GM21528 (cell line): ENCODE measurements around the gene CHD1.
"Not testable (repeated sequence)": the region's sequence is repeated elsewhere in the genome, so short reads cannot be mapped to it uniquely, and the experiment has no call there.

Source experiments
- ATAC-seq: cut with Tn5 transposase; IDR thresholded peaks from one replicate; pipeline ENCODE4 v1.9.1; 2021; ENCODE audit warnings: mild to moderate bottlenecking, moderate library complexity; ENCODE audit not compliant: unreplicated experiment, low FRiP score

CHD1 gene

DNA sequence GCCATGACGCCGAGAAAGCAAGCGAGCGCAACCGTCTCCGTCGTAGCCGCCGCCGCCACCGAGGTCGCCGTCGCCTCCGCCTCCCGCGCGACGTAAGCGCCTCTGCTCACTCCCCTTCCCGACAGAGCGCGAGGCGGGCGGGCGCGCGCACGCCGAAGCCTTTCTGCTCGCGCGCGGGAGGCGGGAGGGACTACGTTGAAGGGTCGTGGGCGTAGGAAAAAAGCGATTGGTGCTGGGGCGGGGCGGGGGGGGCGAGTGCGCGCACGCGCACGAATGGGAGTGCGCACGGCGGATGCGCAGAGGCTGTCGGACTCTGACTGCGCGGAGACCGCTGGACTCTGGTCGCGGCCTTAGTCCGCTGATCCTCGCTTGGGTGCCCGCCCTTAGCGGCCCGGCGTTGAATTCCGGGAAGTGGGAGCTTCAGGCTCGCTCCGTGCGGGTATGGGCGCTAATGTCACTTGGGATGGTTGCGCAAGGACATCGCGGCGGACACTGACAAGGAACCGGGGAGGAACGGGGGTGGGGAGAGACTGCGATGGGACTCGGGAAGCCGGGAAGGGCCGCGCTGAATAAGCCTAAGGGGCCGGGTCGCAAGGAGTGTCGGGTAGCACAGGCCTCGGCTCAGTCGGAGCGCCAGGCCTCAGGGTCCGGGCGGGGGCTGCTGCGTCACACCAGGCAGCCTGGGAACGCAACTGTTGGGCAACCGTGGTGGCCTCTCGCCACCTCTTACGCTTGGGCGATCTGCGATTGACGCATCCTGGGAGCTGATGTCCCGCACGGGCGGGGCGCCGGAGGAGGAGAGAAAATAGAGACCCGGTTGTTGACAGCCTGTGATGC, at the start of gene CHD1:
TSS of gene CHD1 (minus strand) at position 135 of the 837 bp plus-strand sequence. CDS start 2,621 bp downstream, outside the sequence.
- peak; percentile 67 for ATAC-seq

DNA sequence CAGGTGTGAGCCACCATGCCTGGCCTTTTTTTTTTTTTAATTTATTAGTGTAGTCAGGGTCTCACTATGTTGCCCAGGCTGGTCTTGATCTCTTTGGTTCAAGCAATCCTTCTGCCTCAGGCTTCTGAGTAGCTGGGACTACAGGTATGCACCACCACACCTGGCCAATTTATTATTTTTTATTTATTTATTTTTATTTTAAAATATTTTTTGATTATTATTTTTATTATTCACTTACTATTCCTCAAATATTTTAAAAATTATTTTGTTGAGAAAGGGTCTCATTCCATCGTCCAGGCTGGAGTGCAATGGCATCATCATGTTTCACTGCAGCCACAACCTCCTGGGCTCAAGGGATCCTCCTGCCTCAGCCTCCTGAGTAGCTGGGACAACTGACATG, 49.7 kb upstream of the CHD1 start:
- no peak for ATAC-seq

DNA sequence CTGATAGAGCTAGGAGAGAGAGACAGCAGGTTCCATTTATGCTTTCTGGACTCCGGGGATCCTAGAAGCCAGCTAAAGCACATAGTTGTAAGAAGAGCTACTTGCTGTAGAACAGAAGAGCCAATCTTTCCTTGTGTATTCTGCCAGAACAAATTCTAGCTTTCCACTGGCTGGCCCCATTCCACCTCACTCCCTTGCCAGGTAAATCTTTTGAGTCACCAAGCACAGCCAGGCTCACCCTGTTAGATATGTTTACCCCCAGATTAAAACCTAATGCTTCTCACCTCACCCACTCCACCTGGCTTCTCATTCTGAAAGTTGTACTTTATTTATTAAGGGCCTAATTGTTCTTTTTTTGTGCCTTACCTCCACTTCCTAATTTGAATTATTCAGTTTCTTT, 48.9 kb upstream of the CHD1 start:
- ATAC-seq = no peak

DNA sequence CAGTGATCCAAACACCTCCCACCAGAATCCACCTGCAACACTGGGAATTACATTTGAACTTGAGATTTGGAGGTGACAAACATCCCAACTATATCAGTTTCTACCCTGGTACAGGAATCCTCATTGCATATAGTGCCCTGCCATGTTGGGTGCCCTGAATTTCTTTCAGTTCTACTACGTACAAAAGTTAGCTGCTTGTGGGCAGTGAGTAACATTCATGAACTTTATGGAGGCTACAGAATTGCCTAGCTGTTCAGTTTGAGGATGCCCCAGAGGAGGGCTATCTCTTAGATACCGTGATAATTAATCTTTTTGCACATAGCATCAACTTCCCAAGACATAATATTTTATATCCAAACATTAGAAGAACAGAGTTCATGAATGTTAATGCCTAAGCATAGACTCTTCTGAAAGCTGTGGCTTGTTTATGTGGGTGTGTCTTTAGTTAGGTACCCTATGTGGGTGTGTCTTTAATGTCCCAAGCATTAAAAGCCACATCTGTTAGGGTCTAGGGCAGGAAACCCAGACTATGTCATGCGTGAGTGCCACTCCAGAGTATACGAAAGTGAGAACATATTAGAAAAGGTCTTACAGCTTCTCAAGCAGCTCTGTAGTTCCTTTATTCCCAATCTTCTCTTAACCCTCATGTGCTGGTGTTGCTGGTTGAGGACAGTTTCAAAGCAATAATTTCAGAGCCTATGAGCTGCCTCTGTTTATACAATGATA, 47.0 kb upstream of the CHD1 start:
- ATAC-seq = peak; percentile 91

- ATAC-seq = no peak
Observed at GRCh38 chr5:98975223-98975622, 46.4 kb upstream of the CHD1 start.

DNA sequence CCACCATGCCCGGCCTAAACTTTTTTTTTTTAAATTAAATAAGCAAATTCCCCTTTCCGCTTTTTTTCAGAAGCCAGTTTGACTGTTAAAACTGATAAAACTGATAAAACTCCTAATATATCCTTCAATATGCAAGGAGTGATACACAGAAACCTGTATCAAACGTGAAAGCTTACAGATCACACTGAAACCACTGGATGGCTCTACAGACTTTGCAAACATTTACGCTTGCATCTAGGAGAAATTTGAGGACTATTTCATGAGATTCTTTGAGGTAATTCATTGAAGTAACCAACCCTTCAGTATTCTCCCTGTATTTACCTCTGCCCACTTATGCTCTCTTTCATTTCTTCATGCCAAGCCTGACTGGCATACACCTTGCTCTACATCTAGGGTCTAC, 40.6 kb upstream of the CHD1 start:
- no peak for ATAC-seq

DNA sequence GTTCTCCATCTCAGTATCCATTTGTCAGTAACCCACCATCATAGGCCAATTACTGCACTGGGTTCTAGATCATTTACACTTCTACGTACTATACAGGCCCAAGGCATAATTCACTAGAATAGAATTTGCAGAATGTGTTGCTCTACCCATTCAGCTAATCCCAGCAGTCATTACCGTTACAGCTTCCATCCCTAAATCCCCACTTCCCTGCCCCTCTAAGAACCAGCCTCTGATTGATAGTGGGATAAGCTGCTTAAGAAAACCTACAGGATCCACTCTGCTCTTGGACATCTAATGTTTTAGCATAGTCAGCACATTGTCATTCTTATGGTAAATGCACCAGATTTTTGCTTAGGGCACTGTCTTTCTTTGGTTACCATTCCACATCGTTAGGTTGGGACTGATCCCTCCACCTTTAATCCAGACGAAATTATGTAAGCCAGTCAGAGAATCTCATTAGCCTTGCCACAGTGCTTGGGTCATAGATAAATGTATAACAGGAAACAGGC, 39.3 kb upstream of the CHD1 start:
- ATAC-seq = no peak

GRCh38 chr5:98965226-98965625, 36.4 kb upstream of the CHD1 start:
- no peak for ATAC-seq

- ATAC-seq = no peak
Observed at GRCh38 chr5:98964621-98965020, 35.8 kb upstream of the CHD1 start.

DNA sequence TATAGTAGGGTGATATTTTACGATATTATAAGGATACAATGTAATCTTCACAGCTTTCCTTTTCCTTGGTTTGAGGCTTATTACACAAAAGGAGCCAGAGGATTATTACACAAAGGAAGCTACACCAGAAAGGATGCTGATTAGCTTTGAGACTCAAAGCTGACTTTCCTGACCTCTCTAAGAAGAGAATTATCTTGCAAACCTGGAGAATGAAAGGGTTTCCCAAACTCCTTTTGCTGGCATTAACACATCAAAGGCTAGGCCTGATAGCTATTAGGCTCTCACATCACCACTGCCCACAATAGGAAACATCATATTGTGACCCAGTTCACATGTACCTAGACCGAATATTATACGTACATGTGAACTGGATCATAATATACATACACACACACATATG, 34.2 kb upstream of the CHD1 start:
- ATAC-seq = no peak

DNA sequence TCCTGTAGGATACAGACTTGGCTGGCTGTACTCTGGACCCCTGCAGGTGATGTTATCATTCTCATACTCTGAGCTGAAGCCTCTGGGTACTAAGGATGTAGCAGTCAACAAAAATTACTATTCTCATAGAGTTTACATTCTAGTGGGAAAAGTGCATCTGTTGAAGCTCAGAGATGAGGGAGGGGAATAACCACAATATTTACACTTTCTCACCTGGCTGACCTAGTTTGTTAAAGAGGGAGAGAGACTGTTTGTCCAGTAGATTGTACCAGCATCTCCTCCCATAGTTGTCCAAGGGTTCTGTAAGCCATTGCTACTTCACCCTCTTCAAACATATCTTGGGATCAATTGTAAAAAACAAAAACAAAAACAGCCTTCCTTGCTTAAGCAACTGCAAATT, 33.8 kb upstream of the CHD1 start:
- no peak for ATAC-seq

GRCh38 chr5:98961665-98962344, 33.0 kb upstream of the CHD1 start:
- no peak for ATAC-seq

DNA sequence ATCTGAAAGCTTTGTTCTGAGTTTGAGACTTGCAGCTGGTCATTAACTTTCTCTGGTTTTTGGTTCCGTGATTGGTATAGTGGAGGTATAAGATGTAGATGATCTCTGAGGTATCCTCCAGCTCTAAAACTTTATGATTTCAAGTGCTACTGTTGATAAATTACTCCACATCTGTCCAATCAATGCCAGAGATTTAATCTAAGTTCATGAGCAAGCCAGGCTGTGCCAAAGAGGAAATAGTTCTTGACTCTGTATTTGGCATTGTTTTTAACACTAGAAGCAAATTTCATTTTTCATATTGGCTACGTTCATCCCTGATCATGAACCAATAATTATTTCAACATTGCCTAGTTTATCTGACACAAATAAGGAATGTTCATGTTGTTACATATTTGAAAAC, 28.5 kb upstream of the CHD1 start:
- ATAC-seq = no peak

DNA sequence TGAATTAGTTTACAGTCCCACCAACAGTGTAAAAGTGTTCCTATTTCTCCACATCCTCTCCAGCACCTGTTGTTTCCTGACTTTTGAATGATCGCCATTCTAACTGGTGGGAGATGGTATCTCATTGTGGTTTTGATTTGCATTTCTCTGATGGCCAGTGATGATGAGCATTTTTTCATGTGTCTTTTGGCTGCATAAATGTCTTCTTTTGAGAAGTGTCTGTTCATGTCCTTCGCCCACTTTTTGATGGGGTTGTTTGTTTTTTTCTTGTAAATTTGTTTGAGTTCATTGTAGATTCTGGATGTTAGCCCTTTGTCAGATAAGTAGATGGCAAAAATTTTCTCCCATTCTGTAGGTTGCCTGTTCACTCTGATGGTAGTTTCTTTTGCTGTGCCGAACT, 27.1 kb upstream of the CHD1 start:
- not testable (repeated sequence) for ATAC-seq

- ATAC-seq = not testable (repeated sequence)
Observed at GRCh38 chr5:98955471-98955870, 26.7 kb upstream of the CHD1 start.

- no peak for ATAC-seq
Observed at GRCh38 chr5:98954392-98955028, 25.7 kb upstream of the CHD1 start.

DNA sequence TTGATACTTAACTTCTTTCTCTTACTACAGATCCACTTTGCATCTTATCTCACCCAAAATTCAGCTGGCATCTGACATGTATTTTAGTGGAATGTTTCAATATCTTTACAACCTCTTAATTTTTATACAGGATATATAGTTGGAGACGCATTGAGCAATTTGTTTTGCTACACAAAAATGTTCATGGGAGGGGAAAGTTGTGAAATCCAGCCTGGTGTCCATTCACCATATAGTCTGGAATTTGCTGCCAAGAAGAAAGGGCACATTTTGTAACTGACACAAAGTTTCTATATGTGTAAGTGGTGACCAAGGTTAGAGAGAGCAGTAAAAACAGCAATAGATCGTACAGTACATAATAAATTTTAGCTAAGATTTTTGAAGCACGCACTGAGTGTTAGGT, 14.0 kb upstream of the CHD1 start:
- ATAC-seq = no peak

- no peak for ATAC-seq
Observed at GRCh38 chr5:98941131-98941883, 12.5 kb upstream of the CHD1 start.

GRCh38 chr5:98940581-98940980, 11.8 kb upstream of the CHD1 start:
- no peak for ATAC-seq

DNA sequence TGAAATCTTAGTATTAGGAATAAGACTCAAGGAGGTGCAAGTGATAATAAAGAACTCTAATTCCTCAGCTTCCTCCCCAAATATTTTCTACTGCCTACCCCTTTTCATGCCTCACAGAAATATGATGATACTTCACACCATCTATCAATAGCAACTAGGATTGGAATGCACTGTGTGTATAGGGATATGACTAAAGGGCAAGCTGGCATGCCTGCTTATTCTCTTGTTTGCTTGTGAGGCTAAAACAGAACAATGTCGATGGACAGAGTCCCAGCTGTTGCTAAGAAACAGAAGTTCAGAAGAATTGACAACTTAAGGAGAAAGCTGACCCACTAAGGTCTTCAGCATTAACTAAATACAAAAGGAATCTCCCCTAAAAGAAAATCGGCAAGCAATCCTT, 9.7 kb upstream of the CHD1 start:
- no peak for ATAC-seq
